ENCODE data around the gene DENND1A. TPM values are rescaled to one million over a fixed set of nuclear protein-coding genes. Genes with fewer than 3 reads are reported as not detected.

DENND1A gene
- total and polyA plus RNA-seq, 2 of the 13 experiments (the other 11 are each of a cell fraction or from before 2014, with no cell fraction given) = 14.8 to 30.1 TPM

DNA sequence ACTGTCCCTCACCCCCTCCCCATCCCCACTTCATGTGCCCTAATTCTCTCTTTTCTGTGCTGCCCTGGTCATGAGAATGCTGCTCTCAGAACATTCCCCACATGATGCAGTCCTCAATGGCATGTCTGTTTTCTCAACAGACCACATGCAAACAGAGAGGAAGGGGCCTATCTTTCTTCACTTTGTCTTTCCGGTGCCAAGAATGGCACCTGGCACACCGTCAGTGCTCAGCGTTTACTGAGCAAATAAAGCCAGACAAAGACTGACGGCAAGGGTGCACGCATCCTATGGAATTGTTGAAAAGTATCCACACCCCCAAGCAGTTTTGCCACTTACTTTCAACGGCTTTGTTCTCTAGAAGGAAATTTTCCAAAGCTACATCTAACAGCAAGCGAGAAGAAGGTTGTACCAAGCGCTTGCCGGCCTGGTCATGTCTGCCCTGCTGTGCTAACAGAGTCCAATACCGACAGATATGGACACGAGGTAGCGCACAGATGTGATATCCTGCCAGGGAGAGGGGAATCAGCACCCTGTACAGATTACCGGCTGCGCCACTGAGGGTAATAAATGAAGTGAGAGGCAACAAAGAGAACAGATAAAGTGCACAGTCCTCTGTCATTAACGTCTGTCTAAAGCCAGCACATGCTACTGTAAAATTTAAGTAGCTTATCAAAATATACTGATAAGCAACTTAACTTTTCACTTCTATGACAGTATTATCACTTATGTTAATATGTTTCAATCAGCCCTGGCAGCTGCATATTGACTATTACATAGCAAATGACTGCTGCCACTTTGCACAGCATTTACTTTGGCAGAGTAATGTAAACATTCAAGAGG is 251.7 kb downstream of the DENND1A start:
- intact Hi-C loops (cut with micrococcal nuclease; ENCODE audit: unreplicated experiment) = loop anchor here (1.0 kb wide), 1 partner anchor 64 kb away; no protein-coding TSS in a partner anchor
- 19% methylated on average over 15 of the region's 15 CpGs for WGBS (ENCODE audit: low lambda C conversion rate)
- Histone ChIP-seq H3K36me3 (replicated peaks in 1 of 2; ENCODE audit: control insufficient read depth in 1 of 2, insufficient read depth in 2 of 2, low read length in 2 of 2) (peaks cover 2 to 10% of the 10 kb centered on the region in 2 experiments; a peak in 1 of 5 replicates), H3K27me3 (ENCODE audit: control insufficient read depth in 1 of 2, insufficient read depth in 2 of 2, low read length in 2 of 2) (no peaks in the 10 kb centered on the region), H3K4me3 (replicated peaks in 1 of 3; ENCODE audit: insufficient read depth in 1 of 3, low read depth in 2 of 3, low read length in 3 of 3) (peak overlapping the region in 1 of 3 experiments; percentile 13; a peak in 1 of 6 replicates), H3K79me2 (ENCODE audit: insufficient read depth, low read length) (no peaks in the 10 kb centered on the region), H2AFZ (ENCODE audit: low read length) (no peak overlapping the region), H4K20me1 (ENCODE audit: insufficient read depth, low read length) (peaks cover 14% of the 10 kb centered on the region), H3K4me1 (ENCODE audit: insufficient read depth, low read length) (peaks cover 39% of the 10 kb centered on the region), H3K27ac (ENCODE audit: extremely low read length, insufficient read depth, low read length) (peak overlapping the region; percentile 66), H3K4me2 (ENCODE audit: low read depth, low read length) (peak overlapping the region; percentile 91), H3K9me3 (ENCODE audit: low read length) (no peaks in the 10 kb centered on the region), H3K9ac (ENCODE audit: insufficient read depth, low read depth, low read length) (peak overlapping the region; percentile 11; the same call in 1 of the 2 replicates)
- DNase-seq (ENCODE audit: low spot score) (peak; percentile 84), ATAC-seq (peak; percentile 40), FAIRE-seq (peak; percentile 4)
- in situ Hi-C loops (cut with HindIII; ENCODE audit: extremely low pct_ligation_motif_present, low pct_unique_long_range_greater_than_20kb) = no loop called here
- BruUV-seq (replicated peaks) = no TSS peak
- ChIA-PET POLR2A (no interaction called here), CTCF (ENCODE audit: low intra/inter-chr PET ratio, low total read pairs) (no interaction called here)
- TF ChIP-seq FOXA3 (CRISPR knock-in tag; IDR thresholded peaks at IDR 0.05) = peak; percentile 83
- no peak for TF ChIP-seq ZNF337 (CRISPR knock-in tag; IDR thresholded peaks at IDR 0.05; ENCODE audit: borderline replicate concordance, low read depth)
- TF ChIP-seq TFAP4 (IDR thresholded peaks at IDR 0.05; ENCODE audit: borderline replicate concordance, low read depth) = peak; percentile 34; the same call in 1 of the 2 replicates
- TF ChIP-seq, protein P1, sequence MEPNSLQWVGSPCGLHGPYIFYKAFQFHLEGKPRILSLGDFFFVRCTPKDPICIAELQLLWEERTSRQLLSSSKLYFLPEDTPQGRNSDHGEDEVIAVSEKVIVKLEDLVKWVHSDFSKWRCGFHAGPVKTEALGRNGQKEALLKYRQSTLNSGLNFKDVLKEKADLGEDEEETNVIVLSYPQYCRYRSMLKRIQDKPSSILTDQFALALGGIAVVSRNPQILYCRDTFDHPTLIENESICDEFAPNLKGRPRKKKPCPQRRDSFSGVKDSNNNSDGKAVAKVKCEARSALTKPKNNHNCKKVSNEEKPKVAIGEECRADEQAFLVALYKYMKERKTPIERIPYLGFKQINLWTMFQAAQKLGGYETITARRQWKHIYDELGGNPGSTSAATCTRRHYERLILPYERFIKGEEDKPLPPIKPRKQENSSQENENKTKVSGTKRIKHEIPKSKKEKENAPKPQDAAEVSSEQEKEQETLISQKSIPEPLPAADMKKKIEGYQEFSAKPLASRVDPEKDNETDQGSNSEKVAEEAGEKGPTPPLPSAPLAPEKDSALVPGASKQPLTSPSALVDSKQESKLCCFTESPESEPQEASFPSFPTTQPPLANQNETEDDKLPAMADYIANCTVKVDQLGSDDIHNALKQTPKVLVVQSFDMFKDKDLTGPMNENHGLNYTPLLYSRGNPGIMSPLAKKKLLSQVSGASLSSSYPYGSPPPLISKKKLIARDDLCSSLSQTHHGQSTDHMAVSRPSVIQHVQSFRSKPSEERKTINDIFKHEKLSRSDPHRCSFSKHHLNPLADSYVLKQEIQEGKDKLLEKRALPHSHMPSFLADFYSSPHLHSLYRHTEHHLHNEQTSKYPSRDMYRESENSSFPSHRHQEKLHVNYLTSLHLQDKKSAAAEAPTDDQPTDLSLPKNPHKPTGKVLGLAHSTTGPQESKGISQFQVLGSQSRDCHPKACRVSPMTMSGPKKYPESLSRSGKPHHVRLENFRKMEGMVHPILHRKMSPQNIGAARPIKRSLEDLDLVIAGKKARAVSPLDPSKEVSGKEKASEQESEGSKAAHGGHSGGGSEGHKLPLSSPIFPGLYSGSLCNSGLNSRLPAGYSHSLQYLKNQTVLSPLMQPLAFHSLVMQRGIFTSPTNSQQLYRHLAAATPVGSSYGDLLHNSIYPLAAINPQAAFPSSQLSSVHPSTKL (CRISPR knock-in tag; IDR thresholded peaks at IDR 0.05) = peak; percentile 83
- TF ChIP-seq SATB2 (CRISPR knock-in tag; IDR thresholded peaks at IDR 0.05) = no peak
- TF ChIP-seq ZKSCAN1 (IDR thresholded peaks at IDR 0.05; ENCODE audit: low read length) = no peak
- peak; percentile 29 for TF ChIP-seq ASH2L (IDR thresholded peaks at IDR 0.05; ENCODE audit: insufficient read length, low read depth, low read length)
- TF ChIP-seq, protein P2, sequence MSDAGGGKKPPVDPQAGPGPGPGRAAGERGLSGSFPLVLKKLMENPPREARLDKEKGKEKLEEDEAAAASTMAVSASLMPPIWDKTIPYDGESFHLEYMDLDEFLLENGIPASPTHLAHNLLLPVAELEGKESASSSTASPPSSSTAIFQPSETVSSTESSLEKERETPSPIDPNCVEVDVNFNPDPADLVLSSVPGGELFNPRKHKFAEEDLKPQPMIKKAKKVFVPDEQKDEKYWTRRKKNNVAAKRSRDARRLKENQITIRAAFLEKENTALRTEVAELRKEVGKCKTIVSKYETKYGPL (CRISPR knock-in tag; IDR thresholded peaks at IDR 0.05) = no peak
- TF ChIP-seq ZNF260 (CRISPR knock-in tag; IDR thresholded peaks at IDR 0.05; ENCODE audit: borderline replicate concordance, low read depth) = no peak
- 0 out of 2 replicates have a peak, but pooled peaks have one; percentile 12 for TF ChIP-seq PATZ1 (CRISPR knock-in tag; IDR thresholded peaks at IDR 0.05)
- 0 out of 2 replicates have a peak, but pooled peaks have one; percentile 25 for TF ChIP-seq ZNF644 (CRISPR knock-in tag; IDR thresholded peaks at IDR 0.05; ENCODE audit: low read depth)
- TF ChIP-seq NR2C2 (CRISPR knock-in tag; IDR thresholded peaks at IDR 0.05; ENCODE audit: borderline replicate concordance) = peak; percentile 34; the same call in 1 of the 2 replicates
- TF ChIP-seq TFDP2 (CRISPR knock-in tag; IDR thresholded peaks at IDR 0.05) = no peak
- 0 out of 2 replicates have a peak, but pooled peaks have one; percentile 13 for TF ChIP-seq ZMYM4 (CRISPR knock-in tag; IDR thresholded peaks at IDR 0.05)
